Vagina (tissue), 2 donors: ENCODE results near the gene ATOSB.

Experiments
- CTCF ChIP-seq, 3 experiments: fragments of 450-650 bp in 2 of 3; fragments of 200-600 bp in 1 of 3; sonication (generic) in 1 of 3; IDR thresholded peaks; one replicate each; pipeline ENCODE4 v1.5.1; 2017 to 2019; ENCODE audit warnings: antibody characterized with exemption in 3 of 3, mild to moderate bottlenecking in 2 of 3, moderate library complexity in 2 of 3
- POLR2AphosphoS5 ChIP-seq, 2 donors: sonication (generic); formaldehyde crosslinking; IDR thresholded peaks; one replicate each; pipeline ENCODE4 v1.9.0; 2017; ENCODE audit warnings: antibody characterized with exemption in 2 of 2, mild to moderate bottlenecking in 2 of 2, low read depth in 1 of 2; ENCODE audit not compliant: insufficient read depth in 1 of 2

- no peak for TF ChIP-seq CTCF (IDR thresholded peaks at IDR 0.05)
- peak; percentile 90 to 93 for TF ChIP-seq POLR2AphosphoS5 (IDR thresholded peaks at IDR 0.05; ENCODE audit: insufficient read depth in 1 of 2, low read depth in 1 of 2)
These were observed 43.0 kb downstream of the ATOSB start, which contains the start of gene VCP for GRCh38 chr9:35072461-35073278.
